GM19238 (cell line): ENCODE data around the gene PRCC.

Source experiments
- DNase-seq: peaks from one replicate; pipeline ENCODE4 v3.0.0; 2011; ENCODE audit warnings: low spot score; ENCODE audit not compliant: insufficient read length

Gene PRCC

GRCh38 chr1:156796340-156797097 lies 29.2 kb downstream of the PRCC start:
- DNase-seq: no peak

- no peak for DNase-seq
Observed at GRCh38 chr1:156797212-156797871, 30.0 kb downstream of the PRCC start.

GRCh38 chr1:156801409-156802121 lies 34.2 kb downstream of the PRCC start:
- DNase-seq: no peak

- no peak for DNase-seq
Observed at GRCh38 chr1:156802421-156802935, 35.1 kb downstream of the PRCC start.

GRCh38 chr1:156803086-156803851 lies 35.9 kb downstream of the PRCC start:
- DNase-seq: no peak

GRCh38 chr1:156804026-156804425 lies 36.7 kb downstream of the PRCC start:
- no peak for DNase-seq

- DNase-seq: no peak
Observed at GRCh38 chr1:156804572-156805243, 37.4 kb downstream of the PRCC start.

GRCh38 chr1:156805766-156806511 lies 38.6 kb downstream of the PRCC start:
- no peak for DNase-seq

- DNase-seq: no peak
Observed at GRCh38 chr1:156806512-156807440, 39.4 kb downstream of the PRCC start.

GRCh38 chr1:156807627-156808026 lies 40.3 kb downstream of the PRCC start:
- no peak for DNase-seq

GRCh38 chr1:156808186-156809030 lies 41.1 kb downstream of the PRCC start:
- no peak for DNase-seq

- DNase-seq: no peak
Observed at GRCh38 chr1:156809281-156809680, 41.9 kb downstream of the PRCC start.

GRCh38 chr1:156809711-156810366 lies 42.5 kb downstream of the PRCC start:
- DNase-seq: no peak

GRCh38 chr1:156811168-156811567 lies 43.8 kb downstream of the PRCC start:
- no peak for DNase-seq

- no peak for DNase-seq
Observed at GRCh38 chr1:156812293-156812990, 45.1 kb downstream of the PRCC start.

GRCh38 chr1:156813298-156813697 lies 46.0 kb downstream of the PRCC start:
- no peak for DNase-seq
